Activated CD8-positive, alpha-beta memory T cell treated with anti-CD3 and anti-CD28 coated beads, Interleukin-2, amount 10 ng/mL, durations not matched to agents 7 days and 5 days (primary cell): ENCODE measurements around the gene SAMD5. TPM values are rescaled to one million over a fixed set of nuclear protein-coding genes. Genes with fewer than 3 reads are reported as not detected.
"Not testable (repeated sequence)": the region's sequence is repeated elsewhere in the genome, so short reads cannot be mapped to it uniquely, and the experiment has no call there.

Experiments used
- ATAC-seq: fragments of 150-1000 bp; cut with Tn5 transposase; one replicate; pipeline ENCODE4 v1.10.0; 2021; ENCODE audit warnings: moderate library complexity
- CTCF ChIA-PET: fragments of 350-600 bp; sonication (Branson Sonifier 250); formaldehyde crosslinking; loops from one replicate; lab custom pipeline; 2021; ENCODE audit warnings: antibody characterized with exemption; lab: Charles Lee
- DNase-seq: peaks from one replicate; pipeline ENCODE4 v3.0.0-alpha.2; 2020
- H3K27ac Mint-ChIP-seq: one replicate; pipeline ENCODE4 v1.8.0; 2021; ENCODE audit warnings: mild to moderate bottlenecking, mixed read lengths
- H3K27me3 Mint-ChIP-seq: one replicate; pipeline ENCODE4 v1.8.0; 2021; ENCODE audit warnings: mixed read lengths
- H3K36me3 Mint-ChIP-seq: one replicate; pipeline ENCODE4 v1.8.0; 2021; ENCODE audit warnings: mild to moderate bottlenecking, mixed read lengths
- H3K4me1 Mint-ChIP-seq: one replicate; pipeline ENCODE4 v1.8.0; 2021; ENCODE audit warnings: mixed read lengths
- H3K4me3 Mint-ChIP-seq: one replicate; pipeline ENCODE4 v1.8.0; 2021; ENCODE audit warnings: mild to moderate bottlenecking, moderate library complexity, mixed read lengths
- H3K9me3 Mint-ChIP-seq: one replicate; pipeline ENCODE4 v1.8.0; 2022; ENCODE audit warnings: low read depth, mixed read lengths
- total RNA-seq, 2 experiments: library from RNA; stranded (reverse); gene quantifications; one replicate each; pipeline ENCODE4 v1.2.3, GENCODE V29; 2021

The SAMD5 gene
- total RNA-seq, 2 experiments from 2014 or later: 0.30 TPM; not detected in 1

GRCh38 chr6:147538821-147539220 is 30.3 kb downstream of the SAMD5 start:
- no peak overlapping the region for H3K27ac Mint-ChIP-seq
- no peaks in the 10 kb centered on the region for H3K36me3 Mint-ChIP-seq
- ATAC-seq (no peak), DNase-seq (no peak)
- CTCF ChIA-PET: no interaction called here
- H3K4me3 Mint-ChIP-seq: no peak overlapping the region
- no peaks in the 10 kb centered on the region for H3K4me1 Mint-ChIP-seq
- H3K9me3 Mint-ChIP-seq: no peaks in the 10 kb centered on the region
- no peaks in the 10 kb centered on the region for H3K27me3 Mint-ChIP-seq

- CTCF ChIA-PET: no interaction called here
- Mint-ChIP-seq H3K4me3 (no peak overlapping the region), H3K27me3 (no peaks in the 10 kb centered on the region), H3K9me3 (no peaks in the 10 kb centered on the region), H3K4me1 (no peaks in the 10 kb centered on the region), H3K27ac (no peak overlapping the region), H3K36me3 (no peaks in the 10 kb centered on the region)
- DNase-seq (no peak), ATAC-seq (no peak)
These were observed 31.6 kb downstream of the SAMD5 start for GRCh38 chr6:147540075-147540474.

- H3K36me3 Mint-ChIP-seq, DNase-seq, H3K27ac Mint-ChIP-seq, CTCF ChIA-PET, H3K4me3 Mint-ChIP-seq, ATAC-seq, H3K27me3 Mint-ChIP-seq, H3K9me3 Mint-ChIP-seq, H3K4me1 Mint-ChIP-seq: not testable (repeated sequence)
These were observed 33.9 kb downstream of the SAMD5 start for GRCh38 chr6:147542436-147542835.

GRCh38 chr6:147544420-147544819 is 35.9 kb downstream of the SAMD5 start:
- Mint-ChIP-seq H3K27me3 (no peaks in the 10 kb centered on the region), H3K27ac (no peak overlapping the region), H3K4me3 (no peak overlapping the region), H3K9me3 (no peaks in the 10 kb centered on the region), H3K36me3 (no peaks in the 10 kb centered on the region), H3K4me1 (no peaks in the 10 kb centered on the region)
- DNase-seq (no peak), ATAC-seq (no peak)
- CTCF ChIA-PET: no interaction called here

GRCh38 chr6:147546501-147547368 is 38.2 kb downstream of the SAMD5 start:
- CTCF ChIA-PET: interaction anchor here (0.6 to 1.5 kb wide), 2 partner anchors 44 to 697 kb away, joined by 3 to 5 read pairs; no protein-coding TSS in a partner anchor
- no peaks in the 10 kb centered on the region for H3K4me1 Mint-ChIP-seq
- no peak overlapping the region for H3K27ac Mint-ChIP-seq
- ATAC-seq: no peak
- no peaks in the 10 kb centered on the region for H3K9me3 Mint-ChIP-seq
- DNase-seq: no peak
- H3K36me3 Mint-ChIP-seq: no peaks in the 10 kb centered on the region
- H3K4me3 Mint-ChIP-seq: no peak overlapping the region
- no peaks in the 10 kb centered on the region for H3K27me3 Mint-ChIP-seq

GRCh38 chr6:147547369-147547902 is 38.9 kb downstream of the SAMD5 start:
- ATAC-seq (no peak), DNase-seq (no peak)
- no peaks in the 10 kb centered on the region for H3K9me3 Mint-ChIP-seq
- no peak overlapping the region for H3K4me3 Mint-ChIP-seq
- no peak overlapping the region for H3K27ac Mint-ChIP-seq
- CTCF ChIA-PET: no interaction called here
- no peaks in the 10 kb centered on the region for H3K4me1 Mint-ChIP-seq
- no peaks in the 10 kb centered on the region for H3K36me3 Mint-ChIP-seq
- no peaks in the 10 kb centered on the region for H3K27me3 Mint-ChIP-seq

GRCh38 chr6:147548921-147549475 is 40.5 kb downstream of the SAMD5 start:
- no peaks in the 10 kb centered on the region for H3K4me1 Mint-ChIP-seq
- DNase-seq: no peak
- H3K27ac Mint-ChIP-seq: no peak overlapping the region
- CTCF ChIA-PET: no interaction called here
- no peaks in the 10 kb centered on the region for H3K36me3 Mint-ChIP-seq
- no peak overlapping the region for H3K4me3 Mint-ChIP-seq
- no peaks in the 10 kb centered on the region for H3K9me3 Mint-ChIP-seq
- no peak for ATAC-seq
- no peaks in the 10 kb centered on the region for H3K27me3 Mint-ChIP-seq

- ATAC-seq (no peak), DNase-seq (no peak)
- Mint-ChIP-seq H3K4me3 (no peak overlapping the region), H3K27ac (no peak overlapping the region), H3K4me1 (no peaks in the 10 kb centered on the region), H3K27me3 (no peaks in the 10 kb centered on the region), H3K36me3 (no peaks in the 10 kb centered on the region), H3K9me3 (no peaks in the 10 kb centered on the region)
- CTCF ChIA-PET: no interaction called here
These were observed 41.0 kb downstream of the SAMD5 start for GRCh38 chr6:147549531-147549930.

- H3K27me3 Mint-ChIP-seq: no peaks in the 10 kb centered on the region
- no peaks in the 10 kb centered on the region for H3K9me3 Mint-ChIP-seq
- ATAC-seq (no peak), DNase-seq (no peak)
- no peaks in the 10 kb centered on the region for H3K4me1 Mint-ChIP-seq
- no peak overlapping the region for H3K4me3 Mint-ChIP-seq
- CTCF ChIA-PET: no interaction called here
- no peak overlapping the region for H3K27ac Mint-ChIP-seq
- no peaks in the 10 kb centered on the region for H3K36me3 Mint-ChIP-seq
These were observed 43.5 kb downstream of the SAMD5 start for GRCh38 chr6:147551976-147552375.

GRCh38 chr6:147553099-147553498 is 44.6 kb downstream of the SAMD5 start:
- H3K36me3 Mint-ChIP-seq: no peaks in the 10 kb centered on the region
- no peak for DNase-seq
- H3K4me3 Mint-ChIP-seq: no peak overlapping the region
- H3K9me3 Mint-ChIP-seq: no peaks in the 10 kb centered on the region
- H3K4me1 Mint-ChIP-seq: no peaks in the 10 kb centered on the region
- H3K27me3 Mint-ChIP-seq: no peaks in the 10 kb centered on the region
- no peak for ATAC-seq
- CTCF ChIA-PET: no interaction called here
- no peak overlapping the region for H3K27ac Mint-ChIP-seq

GRCh38 chr6:147554281-147554680 is 45.8 kb downstream of the SAMD5 start:
- DNase-seq: no peak
- no peaks in the 10 kb centered on the region for H3K27me3 Mint-ChIP-seq
- CTCF ChIA-PET: no interaction called here
- H3K9me3 Mint-ChIP-seq: no peaks in the 10 kb centered on the region
- H3K4me1 Mint-ChIP-seq: no peaks in the 10 kb centered on the region
- H3K27ac Mint-ChIP-seq: no peak overlapping the region
- no peaks in the 10 kb centered on the region for H3K36me3 Mint-ChIP-seq
- ATAC-seq: no peak
- H3K4me3 Mint-ChIP-seq: no peak overlapping the region

GRCh38 chr6:147559006-147559405 is 50.5 kb downstream of the SAMD5 start:
- no peak for DNase-seq
- H3K9me3 Mint-ChIP-seq: no peaks in the 10 kb centered on the region
- ATAC-seq: no peak
- H3K4me1 Mint-ChIP-seq: no peaks in the 10 kb centered on the region
- no peak overlapping the region for H3K4me3 Mint-ChIP-seq
- H3K36me3 Mint-ChIP-seq: no peaks in the 10 kb centered on the region
- CTCF ChIA-PET: no interaction called here
- H3K27me3 Mint-ChIP-seq: no peaks in the 10 kb centered on the region
- no peak overlapping the region for H3K27ac Mint-ChIP-seq

- ATAC-seq (no peak), DNase-seq (no peak)
- no peak overlapping the region for H3K27ac Mint-ChIP-seq
These were observed 52.2 kb downstream of the SAMD5 start for GRCh38 chr6:147560670-147561069.

GRCh38 chr6:147561726-147562125 is 53.2 kb downstream of the SAMD5 start:
- CTCF ChIA-PET: no interaction called here
- H3K9me3 Mint-ChIP-seq: no peaks in the 10 kb centered on the region
- H3K4me1 Mint-ChIP-seq: no peaks in the 10 kb centered on the region
- H3K4me3 Mint-ChIP-seq: no peak overlapping the region
- H3K36me3 Mint-ChIP-seq: no peaks in the 10 kb centered on the region
- ATAC-seq (no peak), DNase-seq (no peak)
- H3K27me3 Mint-ChIP-seq: no peaks in the 10 kb centered on the region
- no peak overlapping the region for H3K27ac Mint-ChIP-seq

More at GRCh38 chr6:147560670-147561069, 52.2 kb downstream of the SAMD5 start:
- no peak overlapping the region for H3K4me3 Mint-ChIP-seq
- CTCF ChIA-PET: no interaction called here
- no peaks in the 10 kb centered on the region for H3K36me3 Mint-ChIP-seq
- H3K4me1 Mint-ChIP-seq: no peaks in the 10 kb centered on the region
- H3K27me3 Mint-ChIP-seq: no peaks in the 10 kb centered on the region
- no peaks in the 10 kb centered on the region for H3K9me3 Mint-ChIP-seq
